NT2/D1 (cell line): ENCODE results near the gene UQCR11.
A peak's percentile ranks its signal among the peaks of the same experiment; 100 is the strongest.

Experiments used
- DNase-seq: peaks from one replicate; pipeline ENCODE4 v3.0.0-alpha.2; 2011; ENCODE audit warnings: low read depth, low spot score
- H3K27me3 ChIP-seq: 2 replicates; pipeline ENCODE4 v1.6.0; 2011; ENCODE audit warnings: mild to moderate bottlenecking; ENCODE audit not compliant: insufficient read length, insufficient read depth
- H3K36me3 ChIP-seq: 2 replicates; pipeline ENCODE4 v1.6.1; 2011; ENCODE audit warnings: mild to moderate bottlenecking, low read length, mixed read lengths; ENCODE audit not compliant: insufficient read depth, insufficient read length
- H3K4me1 ChIP-seq: 2 replicates; pipeline ENCODE4 v1.5.1; 2011; ENCODE audit not compliant: insufficient read depth, insufficient read length
- H3K4me3 ChIP-seq: 2 replicates; pipeline ENCODE4 v1.5.1; 2011; ENCODE audit warnings: low read depth; ENCODE audit not compliant: insufficient read length
- H3K9ac ChIP-seq: 2 replicates; pipeline ENCODE4 v1.6.0; 2011; ENCODE audit warnings: low read depth; ENCODE audit not compliant: insufficient read length
- H3K9me3 ChIP-seq: 2 replicates; pipeline ENCODE4 v1.5.1; 2011; ENCODE audit warnings: mild to moderate bottlenecking, low read length; ENCODE audit not compliant: insufficient read depth
- SUZ12 ChIP-seq: IDR thresholded peaks from 2 replicates; pipeline ENCODE4 v1.6.1; 2011; ENCODE audit not compliant: insufficient read length, insufficient read depth; ENCODE audit errors: extremely low read depth
- YY1 ChIP-seq: IDR thresholded peaks from 2 replicates; pipeline ENCODE4 v1.6.1; 2011; ENCODE audit not compliant: insufficient read length, insufficient read depth
- ZNF274 ChIP-seq: IDR thresholded peaks from 2 replicates; pipeline ENCODE4 v1.6.1; 2011; ENCODE audit warnings: mild to moderate bottlenecking, low read depth, low read length

The UQCR11 gene

DNA sequence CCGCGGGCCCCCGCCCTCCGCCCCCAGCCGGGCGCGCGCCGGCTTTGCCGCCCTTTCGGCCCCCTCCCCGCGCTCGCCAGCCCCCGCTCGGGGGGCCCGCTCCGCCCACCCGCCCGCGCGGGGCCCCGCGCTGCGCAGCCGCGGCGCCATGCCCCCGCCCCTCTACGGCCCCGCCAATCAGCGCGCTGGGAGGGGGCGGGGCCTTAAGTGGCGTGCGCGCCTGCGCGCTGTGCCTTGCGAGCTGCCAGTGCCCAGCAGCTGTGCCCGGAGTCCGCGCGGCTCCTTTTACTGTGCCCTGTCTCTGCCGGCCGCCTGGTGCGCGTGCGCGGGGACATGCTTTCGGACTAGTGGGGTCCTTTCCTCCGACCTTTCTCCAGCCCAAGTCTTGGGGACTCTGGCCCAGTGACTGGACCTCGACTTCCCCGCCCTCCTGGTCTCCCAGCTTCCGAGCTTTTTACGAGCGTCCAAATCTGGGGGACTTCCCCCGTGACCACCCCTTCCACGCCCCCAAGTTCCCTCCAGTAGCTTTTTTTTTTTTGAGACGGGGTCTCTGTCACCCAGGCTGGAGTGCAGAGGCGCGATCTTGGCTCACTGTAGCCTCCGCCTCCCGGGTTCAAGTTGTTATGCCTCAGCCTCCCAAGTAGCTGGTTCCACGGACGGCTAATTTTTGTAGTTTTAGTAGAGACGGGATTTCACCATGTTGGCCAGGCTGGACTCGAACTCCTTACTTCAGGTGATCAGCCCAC lies 12.3 kb downstream of the UQCR11 start, which contains the start of gene MBD3:
Gene MBD3, minus strand, starts transcription at position 111 of the 746 bp plus-strand sequence. CDS start 234 bp downstream, outside the sequence.
- H3K9me3 ChIP-seq: no peaks in the 10 kb centered on the region
- DNase-seq: peak; percentile 88
- peaks cover 9% of the 10 kb centered on the region for H3K4me1 ChIP-seq
- peaks cover 51% of the 10 kb centered on the region for H3K36me3 ChIP-seq
- TF ChIP-seq ZNF274 (no peak), SUZ12 (no peak), YY1 (no peak)
- no peaks in the 10 kb centered on the region for H3K27me3 ChIP-seq
- H3K9ac ChIP-seq: peak within 1 kb of the TSS; percentile 100
- H3K4me3 ChIP-seq: peak within 1 kb of the TSS; percentile 98

DNA sequence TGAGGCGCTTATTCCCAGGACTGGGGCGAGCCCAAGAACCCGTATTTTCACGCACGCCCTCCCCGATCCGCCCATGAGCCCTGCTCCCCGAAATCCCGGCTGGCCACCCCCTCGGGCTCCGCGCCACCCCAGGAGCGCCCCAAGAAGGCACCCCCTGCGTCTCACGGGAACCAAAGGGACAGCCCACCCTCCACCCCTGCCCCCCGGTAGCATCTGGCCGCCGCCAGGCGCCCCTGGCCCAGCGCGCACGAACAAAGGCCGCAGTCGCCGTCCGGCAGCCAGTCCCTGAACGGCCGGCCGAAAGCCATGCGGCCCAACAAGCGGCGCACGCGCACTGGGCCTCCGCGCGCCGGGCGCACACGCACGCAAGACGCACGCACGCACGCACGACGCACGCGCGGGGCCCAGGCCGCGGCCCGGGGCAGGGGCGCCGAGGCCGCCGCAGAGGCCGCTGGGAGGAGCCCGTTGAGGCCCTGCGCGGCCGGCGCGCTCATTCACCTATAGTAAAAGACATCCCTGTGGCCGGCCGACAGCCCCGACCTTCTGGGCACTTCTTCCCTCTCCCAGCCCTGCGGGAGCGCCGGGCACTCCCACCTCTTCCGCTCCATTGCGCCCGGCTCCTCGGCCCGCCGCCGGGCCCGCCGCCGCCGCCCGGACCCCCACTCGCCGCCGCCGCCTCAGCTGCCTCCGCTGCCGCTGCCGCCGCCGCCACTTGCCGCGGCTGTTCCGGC lies 13.1 kb downstream of the UQCR11 start:
- H3K9me3 ChIP-seq: no peaks in the 10 kb centered on the region
- TF ChIP-seq SUZ12 (no peak), ZNF274 (no peak), YY1 (no peak)
- DNase-seq: peak; percentile 84
- peak overlapping the region; percentile 100 for H3K9ac ChIP-seq
- H3K4me1 ChIP-seq: peaks cover 9% of the 10 kb centered on the region
- H3K27me3 ChIP-seq: no peaks in the 10 kb centered on the region
- H3K4me3 ChIP-seq: peak overlapping the region; percentile 98
- H3K36me3 ChIP-seq: peaks cover 50% of the 10 kb centered on the region

DNA sequence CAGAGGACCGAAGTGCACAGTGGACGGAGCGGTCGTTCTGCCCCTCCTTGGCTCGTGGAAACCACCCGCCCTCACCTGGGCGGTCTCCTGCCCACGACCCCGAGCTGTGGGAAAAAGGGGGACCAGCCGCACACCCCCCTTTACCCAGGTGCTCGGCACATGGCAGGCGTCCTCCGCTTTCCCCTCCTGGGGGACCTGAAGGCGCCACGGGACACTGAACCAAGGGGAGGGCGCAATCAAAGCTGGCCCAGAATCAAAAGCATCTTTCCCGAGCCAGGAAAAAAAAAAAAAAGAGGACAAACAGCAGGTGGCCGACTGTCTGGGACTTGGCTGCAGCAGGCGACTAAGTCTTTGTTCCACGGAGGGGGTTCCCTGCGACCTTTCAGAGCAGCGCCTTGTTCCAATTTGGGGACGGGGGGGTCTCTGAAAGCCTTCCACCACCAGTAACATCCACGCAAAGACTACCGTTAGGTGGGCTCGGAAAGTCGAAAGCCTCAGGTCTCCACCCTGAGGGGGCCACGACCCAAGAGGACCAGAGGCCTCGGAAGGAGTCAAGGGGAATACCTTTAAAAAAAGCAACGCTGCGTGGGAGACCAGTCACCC lies 13.7 kb downstream of the UQCR11 start:
- TF ChIP-seq ZNF274 (no peak), SUZ12 (no peak), YY1 (no peak)
- Histone ChIP-seq H3K27me3 (no peaks in the 10 kb centered on the region), H3K4me1 (peaks cover 9% of the 10 kb centered on the region), H3K9ac (peak overlapping the region; percentile 100), H3K9me3 (no peaks in the 10 kb centered on the region), H3K36me3 (peaks cover 45% of the 10 kb centered on the region), H3K4me3 (peak overlapping the region; percentile 98)
- DNase-seq: no peak

DNA sequence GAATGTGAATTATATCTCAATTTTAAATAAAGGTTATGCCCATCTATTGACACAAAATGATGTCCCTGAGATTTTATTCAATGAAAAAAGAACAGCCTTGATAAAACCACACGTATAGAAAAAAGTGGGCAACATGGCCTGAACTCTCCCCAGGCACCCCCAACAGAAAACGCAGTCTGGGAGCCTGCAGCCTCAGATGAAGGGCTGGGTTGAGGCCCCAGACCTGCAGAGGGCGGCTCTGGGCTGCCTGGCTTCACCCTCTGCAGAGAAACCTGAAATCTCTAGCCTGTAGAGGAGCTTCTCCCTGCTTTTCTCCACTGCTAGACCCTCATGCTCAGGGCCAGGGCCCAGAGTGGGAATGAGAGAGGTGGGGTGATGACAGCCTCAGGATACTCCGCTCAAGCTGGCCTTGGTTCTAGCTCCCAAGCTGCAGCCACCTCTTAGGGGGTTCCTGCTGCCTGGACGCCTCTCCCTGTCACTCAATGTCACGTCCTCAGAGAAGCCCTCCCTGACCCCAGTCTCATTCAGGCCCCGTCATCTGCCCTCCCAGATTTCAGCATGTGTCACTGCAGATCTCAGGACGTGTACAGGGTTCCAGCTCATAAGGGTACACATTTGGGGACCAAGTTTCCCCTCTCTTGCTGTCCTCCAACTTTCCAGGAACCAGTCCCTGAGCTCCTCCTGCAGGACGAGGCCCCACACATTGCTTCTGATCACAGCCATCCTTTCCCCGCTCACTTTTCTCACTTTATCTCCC lies 14.4 kb downstream of the UQCR11 start:
- no peaks in the 10 kb centered on the region for H3K9me3 ChIP-seq
- no peaks in the 10 kb centered on the region for H3K27me3 ChIP-seq
- DNase-seq: no peak
- H3K4me1 ChIP-seq: peaks cover 9% of the 10 kb centered on the region
- TF ChIP-seq SUZ12: no peak
- no peak for TF ChIP-seq ZNF274
- TF ChIP-seq YY1: no peak
- H3K9ac ChIP-seq: peak overlapping the region; percentile 100
- peaks cover 48% of the 10 kb centered on the region for H3K36me3 ChIP-seq
- H3K4me3 ChIP-seq: peak overlapping the region; percentile 98

DNA sequence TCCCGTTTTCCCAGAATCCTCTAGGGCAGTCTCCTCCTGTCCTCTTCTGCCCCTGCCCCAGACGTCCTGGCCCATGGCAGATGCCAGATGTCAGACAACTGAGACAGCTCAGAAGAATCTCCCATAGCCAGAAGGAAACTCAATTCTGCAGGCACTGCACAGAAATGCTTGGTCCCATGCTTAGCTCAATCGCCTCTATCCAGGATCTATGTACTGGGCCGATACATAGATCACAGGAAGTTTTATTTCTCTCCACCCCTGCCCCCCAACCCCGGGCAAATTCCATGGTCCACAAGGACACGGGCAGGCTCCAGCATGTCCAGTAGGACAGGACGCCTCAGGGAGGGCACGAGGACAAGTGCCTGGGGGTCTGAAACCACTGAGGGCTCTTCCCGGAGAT lies 17.4 kb downstream of the UQCR11 start:
- no peak for DNase-seq
- H3K9me3 ChIP-seq: no peaks in the 10 kb centered on the region
- no peaks in the 10 kb centered on the region for H3K27me3 ChIP-seq
- H3K4me3 ChIP-seq: no peak overlapping the region
- peaks cover 66% of the 10 kb centered on the region for H3K36me3 ChIP-seq
- H3K4me1 ChIP-seq: peaks cover 9% of the 10 kb centered on the region
- H3K9ac ChIP-seq: peak overlapping the region; percentile 1
- no peak for TF ChIP-seq SUZ12
- no peak for TF ChIP-seq YY1
- no peak for TF ChIP-seq ZNF274

DNA sequence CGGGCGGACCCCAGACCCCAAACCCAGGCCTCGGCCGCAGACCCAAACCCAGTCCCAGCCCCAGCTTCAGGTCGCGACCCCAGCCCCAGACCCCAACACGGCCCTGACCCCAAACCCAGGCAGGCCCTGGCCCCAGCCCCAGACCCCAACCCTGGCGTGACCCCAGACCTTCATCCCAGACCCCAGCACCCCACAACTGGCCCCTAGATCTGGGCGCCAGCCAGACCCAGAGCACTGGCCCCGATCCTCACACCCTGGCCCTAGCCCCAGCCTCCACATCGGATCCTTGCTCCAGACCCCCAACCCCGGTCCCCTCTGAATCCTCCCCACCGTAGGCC lies 20.1 kb downstream of the UQCR11 start:
- DNase-seq: no peak
- Histone ChIP-seq H3K27me3 (no peaks in the 10 kb centered on the region), H3K9me3 (no peaks in the 10 kb centered on the region), H3K4me1 (peaks cover 7% of the 10 kb centered on the region), H3K36me3 (peaks cover 77% of the 10 kb centered on the region), H3K4me3 (no peak overlapping the region), H3K9ac (no peak overlapping the region)
- TF ChIP-seq YY1: no peak
- TF ChIP-seq SUZ12: no peak
- TF ChIP-seq ZNF274: no peak

DNA sequence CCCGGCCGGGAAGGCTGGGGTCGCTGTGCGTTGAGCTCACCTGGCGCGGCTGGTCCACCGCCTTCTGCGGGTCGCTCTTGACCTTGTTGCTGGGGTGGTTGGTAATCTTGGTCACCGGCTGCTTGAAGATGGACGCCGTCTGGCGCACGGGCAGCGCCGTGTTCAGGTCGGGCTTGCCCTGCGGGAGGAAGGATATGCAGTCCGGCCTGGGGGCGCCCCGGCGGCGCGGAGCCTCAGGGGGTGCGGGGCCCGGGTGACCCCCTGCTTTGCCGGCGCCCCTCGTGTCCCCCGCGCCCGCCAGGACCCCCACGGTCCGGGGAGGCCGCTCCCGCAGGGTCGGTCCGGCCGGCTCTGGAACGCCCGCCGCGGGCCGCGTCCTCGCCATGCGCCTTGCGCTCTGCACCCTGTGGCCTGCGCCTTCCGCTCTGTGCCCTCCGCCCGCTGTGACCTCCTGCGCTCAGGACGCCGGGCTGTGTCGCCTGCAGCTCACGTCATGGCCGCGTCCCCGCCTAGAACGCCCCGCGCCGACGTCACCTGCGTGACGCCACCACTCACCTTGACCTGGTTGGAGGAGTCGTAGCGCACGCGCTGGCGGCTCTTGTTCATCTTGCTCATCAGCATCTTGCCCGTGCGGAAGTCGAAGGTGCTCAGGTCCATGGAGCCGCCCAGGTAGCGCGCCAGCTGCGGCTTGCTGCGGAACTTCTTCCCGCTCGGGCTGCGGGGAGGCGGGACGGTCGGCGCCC lies 20.6 kb downstream of the UQCR11 start:
- no peak for DNase-seq
- Histone ChIP-seq H3K9ac (no peak overlapping the region), H3K4me3 (no peak overlapping the region), H3K9me3 (no peaks in the 10 kb centered on the region), H3K27me3 (no peaks in the 10 kb centered on the region), H3K36me3 (peaks cover 78% of the 10 kb centered on the region), H3K4me1 (peaks cover 5% of the 10 kb centered on the region)
- TF ChIP-seq YY1 (no peak), ZNF274 (no peak), SUZ12 (no peak)
